HG03378 (cell line): Measurements from ENCODE around the gene GFRA4.

Experiments
- ATAC-seq: cut with Tn5 transposase; IDR thresholded peaks from one replicate; pipeline ENCODE4 v1.9.1; 2021; ENCODE audit warnings: mild to moderate bottlenecking, moderate library complexity; ENCODE audit not compliant: unreplicated experiment

The GFRA4 gene

DNA sequence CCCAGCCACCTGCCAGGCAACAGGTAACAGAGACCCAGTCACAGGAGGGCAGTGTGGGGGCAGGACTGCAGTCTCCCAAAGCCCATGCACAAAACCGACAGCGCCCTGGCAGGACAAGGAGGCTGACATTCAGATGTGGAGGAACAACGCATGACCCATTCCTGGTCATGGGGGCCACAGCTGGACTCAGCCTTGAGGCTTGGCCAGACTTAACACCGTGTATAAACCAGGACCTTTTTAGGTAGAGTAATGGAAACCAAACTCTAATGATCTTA lies 8.1 kb downstream of the GFRA4 start:
- no peak for ATAC-seq

DNA sequence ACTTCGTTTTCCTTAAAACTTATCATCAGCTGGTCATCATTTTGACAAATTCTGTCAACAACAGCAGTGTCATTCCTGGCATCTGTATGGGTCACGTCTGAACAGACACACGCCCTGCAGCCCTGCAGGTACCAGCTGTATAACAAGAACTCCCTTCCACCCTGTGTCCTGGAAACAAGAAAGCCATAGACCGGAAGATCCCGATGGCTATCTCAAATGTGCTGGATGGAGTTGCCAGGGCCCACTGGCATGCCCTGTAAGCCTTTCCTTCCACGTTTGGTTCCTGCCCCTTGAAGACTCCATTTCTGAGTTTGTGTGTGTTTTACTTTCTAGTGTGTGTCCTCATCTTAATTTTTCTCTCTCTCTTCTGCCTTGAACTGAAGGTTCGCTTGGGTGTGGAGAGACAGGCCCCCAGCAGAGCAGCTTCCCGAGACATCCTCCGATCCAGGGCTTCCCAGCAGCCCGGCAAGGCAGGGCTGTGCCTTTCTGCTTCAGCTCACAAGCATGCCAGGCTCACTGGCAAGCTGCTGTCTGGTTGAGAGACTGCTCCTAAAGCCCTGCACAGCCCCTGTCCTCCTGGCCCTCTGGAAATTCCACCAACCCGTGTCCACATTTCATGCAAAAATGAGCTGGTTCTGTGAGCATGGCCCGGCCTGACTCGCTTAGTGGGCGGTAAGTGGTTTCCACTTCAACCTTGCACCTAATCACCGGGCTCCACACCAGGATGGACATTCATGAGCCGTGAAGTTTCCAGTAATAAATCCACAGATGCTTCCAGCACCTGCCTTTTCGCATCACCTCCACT lies 8.7 kb downstream of the GFRA4 start:
- no peak for ATAC-seq

DNA sequence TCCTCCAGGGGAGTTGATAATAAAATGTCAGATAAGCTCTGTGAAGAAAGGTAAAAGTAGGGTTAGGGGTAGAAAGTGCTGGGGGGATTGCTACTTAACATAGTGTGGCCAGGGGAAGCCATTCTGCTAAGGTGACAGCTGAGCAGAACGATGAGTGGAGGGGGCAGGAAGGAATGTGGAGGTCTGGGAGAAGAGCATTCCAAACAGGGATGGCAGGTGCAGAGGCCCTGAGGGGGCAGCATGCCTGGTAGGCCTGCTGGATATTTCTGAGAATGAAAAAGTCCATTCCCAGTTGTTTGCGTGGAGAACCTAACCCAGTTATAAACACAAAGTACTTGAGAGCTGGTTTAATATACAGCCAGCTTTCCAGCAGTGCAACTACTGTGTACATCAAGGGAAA lies 9.3 kb downstream of the GFRA4 start:
- ATAC-seq: no peak

DNA sequence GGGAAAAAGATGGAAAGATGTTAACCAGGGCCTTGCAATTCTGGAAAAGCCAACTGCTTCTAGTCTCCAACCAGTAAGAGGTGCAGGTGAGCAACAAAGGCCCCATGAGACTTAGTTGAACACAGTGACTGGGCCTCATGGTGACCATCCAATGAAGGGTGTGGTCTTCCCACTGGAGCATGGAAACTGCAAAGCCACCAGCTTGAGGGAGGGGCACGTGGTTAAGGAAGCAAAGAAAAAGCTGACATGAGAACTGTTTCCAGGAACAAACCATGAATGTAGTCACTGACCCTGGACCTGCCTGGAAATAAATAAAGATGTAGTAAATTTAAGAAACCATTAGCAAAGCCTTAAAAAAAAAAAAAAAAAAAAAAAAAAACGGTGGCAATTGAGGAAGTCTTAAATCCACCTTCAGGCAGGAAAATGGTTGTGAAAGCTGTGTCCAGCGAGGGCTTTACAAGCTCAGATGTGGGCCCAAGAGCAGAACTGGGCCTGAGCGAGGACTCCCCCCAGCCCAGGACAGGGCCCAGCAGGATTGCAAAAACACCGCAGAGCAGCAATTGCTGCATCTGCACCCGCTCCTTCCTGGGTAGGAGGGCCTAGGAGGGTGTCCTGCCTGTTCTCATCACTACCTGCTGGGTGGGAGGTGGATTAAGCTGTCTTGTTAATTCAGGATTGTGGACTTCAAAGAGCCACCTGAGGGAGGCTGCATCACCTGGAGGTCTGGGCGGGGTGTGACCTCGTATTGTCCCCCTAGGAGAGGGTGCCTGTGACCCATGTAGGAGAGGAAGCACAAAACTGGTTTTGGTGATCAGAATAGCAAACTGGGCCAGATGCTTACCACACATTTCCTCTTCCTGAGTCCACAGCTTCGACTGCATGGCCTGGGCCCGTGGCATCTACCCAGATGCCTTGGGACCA lies 10.3 kb downstream of the GFRA4 start:
- no peak for ATAC-seq

DNA sequence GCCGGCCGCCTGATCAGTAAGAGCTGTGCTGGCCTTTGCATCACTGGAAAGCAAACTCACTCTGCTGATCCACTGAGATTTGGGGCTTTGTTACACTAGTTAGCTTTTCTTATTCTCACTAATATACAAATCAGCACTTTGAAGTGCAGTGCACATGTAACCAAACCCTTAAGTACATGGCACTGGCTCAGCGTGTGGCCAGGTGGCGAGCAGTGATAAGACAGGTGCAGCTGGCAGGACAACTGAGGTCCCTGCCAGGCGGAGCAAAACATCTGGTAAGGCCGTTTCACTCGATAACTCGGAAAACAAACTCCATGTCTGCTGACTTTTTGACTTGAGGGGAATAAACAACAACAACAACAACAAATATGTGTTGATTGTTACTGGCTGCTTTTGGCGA lies 11.0 kb downstream of the GFRA4 start:
- ATAC-seq: no peak

DNA sequence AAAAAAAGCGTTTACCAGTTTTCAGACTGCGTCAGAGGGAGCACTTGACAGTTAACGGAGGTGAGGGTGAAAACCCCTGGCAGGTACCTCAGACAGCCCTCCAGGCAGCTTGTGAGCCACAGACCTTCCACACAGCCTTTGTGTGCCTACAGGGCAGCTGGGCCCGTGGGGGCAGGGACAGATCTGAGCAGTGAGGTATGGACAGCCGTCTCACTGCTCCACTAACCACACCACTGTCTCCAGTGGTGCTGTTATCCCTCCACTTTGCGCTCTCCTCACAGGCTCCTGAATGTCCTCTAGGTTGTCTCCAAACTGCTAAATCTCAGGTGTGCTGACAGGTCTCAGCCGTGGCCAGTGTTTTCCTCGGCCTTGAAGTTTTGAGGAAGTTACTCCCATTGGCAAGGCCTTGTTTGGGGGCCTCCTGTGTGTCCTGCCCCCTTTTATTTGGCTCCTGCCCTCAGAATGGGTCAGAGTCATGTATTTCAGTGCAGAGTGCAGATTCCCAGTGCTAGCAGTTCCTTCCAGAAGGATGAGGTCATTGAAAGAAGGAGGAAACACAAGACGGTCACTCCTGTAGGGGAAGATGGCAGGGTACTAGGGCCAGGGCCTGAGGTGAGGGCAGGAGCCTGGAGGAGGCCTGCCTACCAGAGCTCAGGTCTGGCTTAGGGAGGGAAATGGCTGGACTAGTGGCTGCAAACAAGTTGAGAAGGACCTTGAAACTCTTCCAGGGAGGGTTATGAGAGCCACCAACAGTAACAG lies 11.8 kb downstream of the GFRA4 start:
- no peak for ATAC-seq

DNA sequence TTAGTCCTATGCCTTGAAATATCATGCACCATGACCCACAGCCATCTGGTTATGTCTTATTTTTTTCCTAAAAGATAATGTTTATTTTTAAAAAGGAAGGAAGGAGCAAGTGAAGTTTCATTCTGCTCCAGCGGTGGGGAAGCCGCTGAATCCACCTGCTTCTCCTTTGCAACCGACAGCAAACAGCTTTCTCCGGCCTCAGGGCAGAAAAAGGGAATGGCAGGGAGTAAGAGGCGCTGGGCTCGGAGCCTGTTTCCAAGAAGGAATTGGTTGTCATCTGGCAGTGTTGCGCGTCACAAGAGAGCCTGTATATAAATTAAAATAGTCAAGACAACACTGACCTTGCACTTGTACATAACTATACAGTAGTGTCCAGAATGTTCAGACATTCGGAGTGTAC lies 14.2 kb downstream of the GFRA4 start:
- no peak for ATAC-seq

DNA sequence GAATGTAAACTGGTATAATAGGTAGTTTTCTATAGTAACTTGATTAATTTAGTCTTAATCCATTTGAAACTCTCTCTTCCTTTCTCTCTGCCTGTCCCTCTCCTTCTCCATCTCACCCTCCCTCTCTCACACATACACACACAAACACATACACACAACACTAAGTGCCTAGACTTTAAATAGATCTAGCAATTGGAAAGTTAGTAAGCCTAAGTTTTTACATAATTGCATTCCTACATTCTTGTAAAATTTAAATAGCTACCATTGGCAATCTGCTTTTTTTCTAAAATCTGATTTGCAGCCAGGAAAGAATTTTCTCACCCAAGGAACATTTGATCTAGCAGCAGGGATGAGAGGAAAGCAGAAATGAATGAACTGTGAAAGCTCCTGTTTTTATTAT lies 15.7 kb downstream of the GFRA4 start:
- ATAC-seq: no peak

DNA sequence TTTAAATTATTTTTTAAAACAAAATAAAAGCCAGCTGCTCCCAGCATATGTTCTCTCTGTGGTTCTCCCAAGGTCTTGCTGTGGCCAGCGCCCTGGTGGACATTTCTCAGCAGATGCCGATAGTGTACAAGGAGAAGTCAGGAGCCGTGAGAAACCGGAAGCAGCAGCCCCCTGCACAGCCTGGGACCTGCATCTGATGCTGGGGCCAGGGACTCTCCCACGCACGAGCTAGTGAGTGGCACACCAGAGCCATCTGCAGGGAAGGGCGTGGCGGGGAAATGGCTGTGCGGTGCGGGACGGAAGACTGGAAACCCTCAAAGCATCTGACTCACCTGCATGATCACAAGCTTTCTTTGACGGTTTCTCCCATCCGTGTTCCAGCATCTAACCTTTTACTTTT lies 16.5 kb downstream of the GFRA4 start:
- no peak for ATAC-seq

DNA sequence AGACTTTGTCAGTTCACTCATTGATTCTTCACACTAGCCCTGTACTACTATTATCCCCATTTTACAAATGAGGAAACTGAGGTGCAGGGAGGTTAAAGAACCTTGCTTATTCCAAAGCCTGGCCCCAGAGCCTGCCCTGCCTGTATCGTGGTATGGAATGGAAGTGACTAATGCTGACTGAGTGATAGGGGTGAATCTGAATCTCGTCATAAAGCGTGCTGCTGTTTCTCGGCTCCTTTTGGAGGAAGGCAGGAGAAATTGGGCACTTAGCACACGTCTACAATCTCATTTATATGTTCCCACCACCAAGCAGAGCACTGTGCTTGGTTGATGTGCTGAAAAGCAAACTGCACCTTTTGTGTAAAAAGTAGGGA lies 17.1 kb downstream of the GFRA4 start:
- no peak for ATAC-seq

DNA sequence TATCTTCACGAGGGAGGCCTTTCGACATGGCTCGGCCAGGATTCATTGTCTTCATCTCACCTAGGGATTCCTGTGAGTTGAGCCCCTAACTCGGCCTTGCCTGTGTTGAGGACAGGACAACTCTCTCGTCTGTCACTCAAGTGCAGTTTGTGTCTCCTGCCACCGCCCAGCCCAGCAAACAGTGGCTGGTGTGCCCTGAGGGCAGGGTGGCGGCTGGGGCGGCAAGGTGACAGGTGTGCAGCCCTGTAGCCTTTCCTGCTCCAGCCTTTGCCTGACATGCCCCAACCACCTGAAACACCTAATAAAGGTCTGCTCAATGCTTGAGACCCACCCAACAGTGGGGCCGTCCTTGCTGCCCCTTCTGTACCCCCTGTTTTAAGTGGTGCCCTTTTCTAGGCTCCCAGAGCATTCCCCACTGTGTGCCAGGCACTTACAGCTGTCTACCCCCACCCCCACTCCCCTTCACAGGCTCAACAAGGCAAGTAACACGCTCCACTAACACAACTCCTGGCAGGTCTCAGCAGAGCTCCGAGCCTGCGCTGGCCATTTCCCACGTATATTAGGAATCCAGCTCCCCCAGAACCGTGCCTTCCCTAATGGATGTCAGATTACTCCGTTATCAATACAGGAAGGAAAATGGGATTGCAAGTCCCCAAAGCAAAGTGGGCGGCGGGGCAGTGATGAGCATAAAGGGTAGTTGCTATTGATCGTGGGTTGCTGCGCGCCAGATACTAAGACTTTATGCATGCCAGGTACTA lies 17.7 kb downstream of the GFRA4 start:
- ATAC-seq: no peak

DNA sequence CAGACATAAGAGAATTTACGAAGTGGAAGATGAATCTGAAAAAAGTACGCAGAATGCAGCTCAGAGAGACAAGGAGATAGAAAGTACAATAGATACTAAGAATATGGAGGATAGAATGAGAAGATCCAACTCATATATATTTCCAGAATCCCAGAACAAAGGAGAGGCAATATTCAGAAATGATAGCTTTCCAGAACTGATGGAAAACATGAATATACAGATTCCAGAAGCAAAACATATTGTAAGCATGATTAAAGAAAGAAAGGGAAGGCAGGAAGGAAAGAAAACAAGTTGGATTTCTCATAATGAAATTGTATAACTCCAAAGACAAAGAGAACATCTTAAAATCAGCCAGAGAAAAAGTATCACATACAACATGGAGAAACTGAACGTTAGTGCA lies 22.9 kb downstream of the GFRA4 start:
- ATAC-seq: no peak

DNA sequence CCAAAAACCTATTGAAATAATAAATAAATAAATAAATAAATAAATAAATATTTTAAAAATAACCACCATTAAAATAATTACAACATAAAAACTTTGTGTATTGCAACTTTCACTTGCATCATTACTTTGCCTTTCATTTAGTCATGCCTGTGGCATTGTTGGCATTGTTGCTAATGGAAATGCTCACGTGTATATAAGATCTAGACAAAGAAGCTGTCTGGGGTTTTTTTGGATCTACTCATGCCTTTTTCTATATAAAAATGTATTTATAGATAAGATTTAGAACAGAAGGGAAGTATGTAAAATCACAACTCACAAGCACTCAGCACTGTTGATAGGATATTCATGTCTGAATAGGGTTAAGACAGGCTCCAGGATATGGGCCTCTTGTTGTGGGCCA lies 27.9 kb downstream of the GFRA4 start:
- no peak for ATAC-seq

DNA sequence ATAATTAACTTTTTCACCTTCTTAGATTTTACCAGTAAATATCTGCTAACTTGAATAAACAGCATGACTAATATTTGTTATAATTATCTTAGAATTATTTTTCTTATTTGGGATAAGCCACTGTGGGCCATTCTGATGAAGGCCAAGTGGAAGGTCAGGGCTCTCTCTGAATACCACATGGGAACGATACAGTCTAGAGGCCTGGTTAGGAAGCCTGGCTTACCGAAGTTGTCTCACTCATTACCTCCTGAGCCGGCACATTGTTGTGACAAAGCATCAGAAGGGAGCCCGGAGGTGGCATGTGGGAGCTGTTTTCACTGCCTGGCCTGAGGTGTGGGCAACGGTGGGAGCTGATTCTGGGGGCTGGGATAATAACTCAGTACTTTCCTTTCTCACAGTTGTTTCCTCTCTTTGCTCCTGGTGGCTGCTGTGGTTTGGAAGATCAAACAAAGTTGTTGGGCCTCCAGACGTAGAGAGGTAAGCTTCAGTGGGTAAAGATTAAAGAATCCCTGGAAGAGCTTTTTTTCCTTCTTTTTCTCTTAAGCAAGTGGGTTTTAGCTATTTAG lies 29.2 kb downstream of the GFRA4 start:
- no peak for ATAC-seq

DNA sequence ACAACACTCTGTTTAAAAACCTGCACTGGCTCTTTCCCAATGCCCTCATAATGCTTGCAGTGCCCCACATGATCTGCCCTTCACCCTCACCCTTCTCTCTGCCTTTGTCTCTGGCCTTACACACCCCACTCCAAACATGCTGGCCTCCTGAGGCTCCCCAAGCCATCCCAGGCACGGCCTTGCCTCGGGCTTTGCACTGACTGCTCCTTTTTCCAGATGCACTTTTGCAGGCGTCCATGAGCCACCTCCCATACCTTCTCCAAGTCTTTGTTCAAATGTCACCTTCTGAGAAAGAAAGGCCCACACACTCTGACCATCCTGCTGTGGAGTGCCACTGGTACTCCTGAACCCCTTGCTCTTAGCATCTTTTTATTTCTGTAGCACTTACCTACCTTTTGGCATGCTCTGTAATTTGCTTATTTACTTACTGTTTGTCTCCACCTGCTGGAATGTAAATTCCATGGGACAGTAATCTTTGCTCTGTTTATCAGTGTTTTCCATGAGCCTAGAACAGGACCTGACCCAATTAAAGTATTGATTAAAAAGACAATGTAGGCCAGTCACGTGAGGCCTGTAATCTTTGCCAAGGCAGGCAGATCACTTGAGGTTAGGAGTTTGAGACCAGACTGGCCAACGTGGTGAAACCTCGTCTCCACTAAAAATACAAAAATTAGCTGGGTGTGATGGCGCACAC lies 30.7 kb downstream of the GFRA4 start:
- ATAC-seq: no peak

DNA sequence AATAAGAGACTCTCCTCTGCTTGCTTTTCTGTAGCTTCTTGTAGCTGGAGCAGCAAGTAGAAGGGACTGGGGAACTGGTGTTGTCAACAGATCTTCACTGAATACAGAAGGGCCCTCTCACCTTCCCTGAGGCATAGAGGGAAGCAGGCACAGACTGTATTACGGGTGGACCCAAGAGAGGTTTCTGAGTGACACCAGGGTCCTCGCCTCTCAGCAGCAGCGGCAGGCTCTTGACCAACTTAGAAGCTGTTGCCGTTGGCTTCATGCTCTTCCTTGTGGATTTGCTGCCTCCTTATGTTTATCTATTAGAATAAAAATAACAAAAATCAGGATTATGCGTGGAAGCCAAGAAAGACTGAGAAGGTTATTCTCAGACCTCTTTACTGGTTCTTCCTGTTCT lies 31.7 kb downstream of the GFRA4 start:
- ATAC-seq: no peak

DNA sequence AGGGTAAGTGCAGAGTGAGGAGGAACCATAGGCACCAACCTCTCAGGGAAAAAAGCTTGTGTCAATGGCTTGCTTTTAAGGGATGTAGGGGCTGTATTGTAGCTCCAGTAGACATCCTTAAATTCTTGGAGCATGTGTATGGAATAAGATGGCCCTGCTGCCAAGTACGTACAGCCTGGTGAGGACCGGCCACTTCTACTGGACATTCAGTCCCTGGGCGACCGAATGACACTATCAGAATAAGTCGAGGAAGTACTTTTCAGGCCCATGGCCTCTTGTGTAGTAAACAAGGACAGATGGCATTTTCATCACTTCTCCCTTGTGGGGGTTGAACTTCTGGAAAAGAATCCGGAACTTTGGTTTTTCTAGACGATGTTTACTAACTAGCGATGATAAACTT lies 32.8 kb downstream of the GFRA4 start:
- no peak for ATAC-seq

DNA sequence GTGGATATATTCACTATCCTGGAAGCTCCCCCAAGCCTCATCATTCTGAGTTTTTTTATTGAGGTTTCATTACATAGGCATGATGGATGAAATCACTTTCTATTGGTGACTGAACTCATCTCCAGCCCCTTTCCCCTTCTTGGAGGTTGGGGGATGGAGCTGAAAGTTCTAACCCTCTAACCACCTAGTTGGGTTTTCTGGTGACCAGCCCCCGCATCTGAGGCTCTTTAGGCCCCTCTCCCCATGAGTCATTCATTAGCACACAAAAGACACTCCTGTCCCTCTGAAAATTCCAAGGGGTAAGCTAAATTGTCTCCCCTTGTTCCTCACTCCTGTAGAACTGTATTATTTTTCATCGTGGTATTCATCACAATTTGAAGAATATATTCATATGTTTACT lies 33.3 kb downstream of the GFRA4 start:
- no peak for ATAC-seq

DNA sequence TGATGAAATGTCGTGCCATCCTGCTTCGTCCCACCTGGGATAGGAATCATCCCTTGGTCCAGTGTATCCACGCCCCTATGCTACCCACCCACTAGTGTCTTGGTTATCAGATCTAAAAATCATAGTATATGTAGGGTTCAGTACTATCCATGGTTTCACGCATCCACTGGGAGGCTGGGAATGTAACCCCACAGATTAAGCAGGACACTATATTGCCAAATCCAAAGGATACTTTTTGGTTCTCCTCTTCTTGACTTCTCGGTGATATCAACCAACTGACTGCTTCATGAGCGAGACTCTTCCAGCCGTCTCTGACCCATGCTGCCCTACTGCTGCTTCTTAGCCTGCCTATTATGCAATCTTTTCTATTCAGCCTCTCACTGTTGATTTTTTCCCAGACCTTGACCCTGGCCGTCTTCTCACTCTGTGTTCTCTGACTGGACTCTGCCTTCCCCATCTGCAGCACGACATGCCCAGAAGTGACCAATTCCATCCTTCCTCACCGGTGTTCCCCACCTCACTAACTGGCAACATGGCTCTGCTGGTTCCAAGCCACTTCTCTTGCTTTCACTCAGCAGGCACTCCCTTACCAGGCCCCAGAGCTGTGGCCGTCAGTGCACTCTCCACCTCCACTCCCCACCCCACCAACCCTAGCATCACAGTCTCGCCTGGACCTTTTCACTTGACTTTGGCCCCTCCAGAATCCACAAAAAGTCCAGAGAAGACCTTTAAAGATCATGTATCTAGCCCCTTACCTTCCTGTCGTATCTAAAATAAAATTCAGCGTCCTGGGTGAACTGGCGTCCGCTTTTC lies 34.5 kb downstream of the GFRA4 start:
- ATAC-seq: no peak
